HG03460 (cell line): ENCODE results near the gene PLEKHA6.
"Not testable (repeated sequence)": the region's sequence is repeated elsewhere in the genome, so short reads cannot be mapped to it uniquely, and the experiment has no call there.

Experiments
- ATAC-seq: cut with Tn5 transposase; IDR thresholded peaks from one replicate; pipeline ENCODE4 v1.9.1; 2021; ENCODE audit not compliant: unreplicated experiment

PLEKHA6 gene

GRCh38 chr1:204249736-204250427 lies 109.8 kb downstream of the PLEKHA6 start:
- no peak for ATAC-seq

- ATAC-seq, result no peak
These were observed 110.8 kb downstream of the PLEKHA6 start for GRCh38 chr1:204248954-204249353.

GRCh38 chr1:204246876-204247275 lies 112.9 kb downstream of the PLEKHA6 start:
- ATAC-seq, result no peak

- no peak for ATAC-seq
These were observed 116.8 kb downstream of the PLEKHA6 start for GRCh38 chr1:204242920-204243319.

GRCh38 chr1:204241914-204242313 lies 117.8 kb downstream of the PLEKHA6 start:
- no peak for ATAC-seq

GRCh38 chr1:204241050-204241449 lies 118.7 kb downstream of the PLEKHA6 start:
- no peak for ATAC-seq

- no peak for ATAC-seq
These were observed 119.5 kb downstream of the PLEKHA6 start for GRCh38 chr1:204240233-204240632.

- ATAC-seq, result not testable (repeated sequence)
These were observed 120.3 kb downstream of the PLEKHA6 start for GRCh38 chr1:204239401-204239800.

- not testable (repeated sequence) for ATAC-seq
These were observed 121.2 kb downstream of the PLEKHA6 start for GRCh38 chr1:204238520-204238919.

GRCh38 chr1:204237515-204237914 lies 122.2 kb downstream of the PLEKHA6 start:
- ATAC-seq, result not testable (repeated sequence)

GRCh38 chr1:204232526-204232925 lies 127.2 kb downstream of the PLEKHA6 start:
- no peak for ATAC-seq

- ATAC-seq, result no peak
These were observed 129.5 kb downstream of the PLEKHA6 start for GRCh38 chr1:204230211-204230610.

- no peak for ATAC-seq
These were observed 130.8 kb downstream of the PLEKHA6 start for GRCh38 chr1:204228896-204229295.

GRCh38 chr1:204227996-204228785 lies 131.5 kb downstream of the PLEKHA6 start:
- no peak for ATAC-seq

- no peak for ATAC-seq
These were observed 132.4 kb downstream of the PLEKHA6 start for GRCh38 chr1:204227351-204227750.

GRCh38 chr1:204225841-204226735 lies 133.6 kb downstream of the PLEKHA6 start:
- no peak for ATAC-seq

GRCh38 chr1:204224655-204225054 lies 135.1 kb downstream of the PLEKHA6 start:
- ATAC-seq, result no peak

- no peak for ATAC-seq
These were observed 136.4 kb downstream of the PLEKHA6 start for GRCh38 chr1:204223129-204223860.

- ATAC-seq, result no peak
These were observed 137.0 kb downstream of the PLEKHA6 start for GRCh38 chr1:204222764-204223055.

- no peak for ATAC-seq
These were observed 137.5 kb downstream of the PLEKHA6 start for GRCh38 chr1:204222006-204222763.
